Posterior vena cava (tissue), 2 donors: ENCODE measurements around the gene HSDL2. TPM values are rescaled to one million over a fixed set of nuclear protein-coding genes. Genes with fewer than 3 reads are reported as not detected.
"Not testable (repeated sequence)": the region's sequence is repeated elsewhere in the genome, so short reads cannot be mapped to it uniquely, and the experiment has no call there.

ENCODE experiments used
- DNase-seq: peaks from one replicate; pipeline ENCODE4 v3.0.0-alpha.2; 2020; ENCODE audit warnings: low spot score
- intact Hi-C, 2 donors: fragments of 100-400 bp; cut with DNase I; formaldehyde crosslinking; loops; one replicate each; pipeline versions ENCODE4 v1.14.1 to v1.14.2; 2022 to 2023
- total RNA-seq, 2 donors: library from RNA; stranded (reverse); fragmentation: NEBNext Ultra II Directional; extraction: Animal tissue kit (Norgen Biotek cat#: 25700); gene quantifications; one replicate each; pipeline ENCODE4 v1.2.1, GENCODE V29; 2021
- donor health status: DM: yes; HTN: yes; CAD: no.
- donor health status: DM: yes; HTN: yes; CAD: no.

The HSDL2 gene
- total RNA-seq, 2 donors from 2014 or later: 34.8 to 46.2 TPM

DNA sequence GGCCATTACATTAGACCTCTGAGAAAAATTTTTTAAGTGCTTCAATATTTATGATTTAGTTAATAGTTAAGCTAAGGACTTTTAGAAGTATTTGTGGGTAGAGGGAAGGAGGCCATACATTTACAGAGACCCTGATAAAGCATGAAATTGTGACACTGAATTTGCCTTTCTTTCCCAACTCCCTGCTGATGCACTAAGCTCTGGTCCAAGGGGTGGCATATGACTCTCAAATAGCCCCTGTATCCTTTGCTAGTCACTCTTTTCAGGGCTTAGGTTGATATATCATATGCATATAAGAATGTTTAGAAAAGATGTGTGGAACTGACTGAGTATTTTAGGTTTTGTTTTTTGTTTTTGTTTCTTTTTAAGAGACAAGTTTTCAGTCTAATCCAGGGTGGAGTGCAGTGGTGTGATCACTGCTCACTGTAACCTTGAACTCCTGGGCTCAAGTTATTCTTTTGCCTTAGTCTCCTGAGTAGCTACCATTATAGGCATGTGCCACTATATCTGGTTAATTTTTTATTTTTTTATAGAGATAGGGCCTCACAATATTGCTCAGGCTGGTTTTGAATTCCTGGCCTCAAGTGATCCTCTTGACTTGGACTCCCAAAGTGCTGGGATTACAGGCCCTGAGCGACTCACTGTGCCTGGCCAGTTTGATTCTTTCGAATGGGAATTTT, 127.2 kb downstream of the HSDL2 start:
- DNase-seq: no peak
- intact Hi-C loops: no loop called here

DNA sequence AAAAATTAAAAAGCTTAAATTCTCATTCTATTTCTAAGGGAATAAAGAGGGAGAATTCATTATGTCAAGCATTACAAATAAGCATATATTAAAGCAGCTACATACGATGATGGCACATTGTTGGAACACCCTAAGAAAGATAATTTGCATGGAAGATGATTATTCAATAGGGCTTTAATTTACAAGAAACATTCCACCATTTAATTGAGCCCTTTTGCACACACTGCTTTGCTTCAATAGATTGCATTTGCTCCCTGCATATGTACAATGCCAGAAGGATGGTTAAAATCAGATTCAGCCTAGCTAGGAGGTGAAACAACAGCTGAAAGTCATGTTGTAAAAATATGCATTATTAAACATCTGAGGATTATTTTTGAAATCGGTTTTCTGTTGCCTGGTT, 128.5 kb downstream of the HSDL2 start:
- DNase-seq: no peak
- intact Hi-C loops: no loop called here

DNA sequence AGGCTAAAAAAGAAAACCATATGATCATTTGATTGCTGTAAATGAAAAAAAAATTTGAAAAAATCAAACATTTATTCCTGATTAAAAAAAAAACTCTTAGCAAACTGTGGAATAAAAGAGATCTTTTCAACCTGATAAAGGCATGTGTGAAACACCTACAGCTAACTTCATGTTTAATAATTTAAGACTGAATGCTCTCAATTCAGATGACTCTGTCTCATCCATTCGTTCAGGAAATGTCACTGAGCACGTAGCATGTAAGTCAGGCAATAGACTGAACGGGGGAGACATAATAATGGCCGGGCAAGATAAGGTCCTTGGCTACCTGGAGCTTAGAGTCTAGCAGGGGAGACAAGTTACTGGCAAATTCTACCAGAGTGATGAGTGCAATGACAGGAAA, 132.5 kb downstream of the HSDL2 start:
- intact Hi-C loops, DNase-seq: not testable (repeated sequence)

DNA sequence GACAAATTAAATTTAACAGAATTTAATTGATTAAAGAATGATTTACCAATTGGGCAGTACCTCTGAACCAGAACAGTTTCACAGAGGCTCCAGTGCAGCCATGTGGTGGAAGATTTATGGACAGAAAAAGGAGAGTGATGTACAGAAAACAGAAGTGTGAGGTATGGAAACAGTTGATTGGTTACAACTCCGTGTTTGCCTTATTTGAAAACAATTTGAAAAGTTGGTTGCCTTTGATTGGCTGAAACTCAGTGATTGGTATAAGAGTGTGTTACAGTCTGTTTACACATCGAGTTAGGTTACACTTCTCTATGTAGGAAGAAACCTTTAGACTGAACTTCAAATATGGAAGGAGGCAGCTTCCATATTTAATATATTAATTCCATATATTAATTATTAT, 136.9 kb downstream of the HSDL2 start:
- intact Hi-C loops: no loop called here
- DNase-seq: no peak

DNA sequence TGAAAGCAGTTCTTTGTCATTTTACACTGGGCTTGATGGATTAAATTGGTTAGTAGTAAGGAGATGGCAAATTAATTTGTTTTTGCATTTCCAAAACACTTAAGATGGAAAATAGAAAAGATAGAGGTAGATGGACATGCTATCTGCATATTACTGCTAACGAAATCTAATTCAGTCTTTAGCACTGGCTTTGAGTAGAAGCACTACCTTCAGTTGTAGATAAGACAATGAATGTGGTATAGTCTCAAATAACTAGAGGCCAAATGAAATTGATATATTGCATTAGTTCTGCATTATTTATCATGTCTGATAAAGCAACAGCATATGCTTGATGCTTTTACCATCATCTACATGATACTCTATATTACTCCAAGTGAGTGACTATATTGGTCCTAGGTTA, 140.2 kb downstream of the HSDL2 start:
- DNase-seq: no peak
- intact Hi-C loops: no loop called here

DNA sequence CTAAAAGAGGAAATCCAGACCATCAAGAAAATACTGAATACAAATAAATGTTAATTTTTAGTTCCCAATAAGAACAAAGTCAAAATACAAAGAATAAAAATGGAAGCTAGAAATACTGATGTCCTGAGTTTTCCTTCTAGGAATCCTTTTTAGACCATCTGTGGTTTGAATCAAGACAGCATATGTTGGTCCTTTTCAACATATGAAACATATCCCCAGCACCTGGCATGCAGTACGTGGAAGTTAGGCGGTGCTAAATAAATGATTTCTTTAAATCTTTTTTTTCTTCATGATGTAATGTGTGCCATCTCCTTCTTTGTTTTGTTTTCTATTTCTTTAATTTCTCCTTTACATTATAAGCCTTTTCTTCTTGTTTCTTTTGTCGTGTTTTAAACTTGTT, 140.7 kb downstream of the HSDL2 start:
- no peak for DNase-seq
- intact Hi-C loops: no loop called here

Other genes starting within 250 kb of the HSDL2 start
- 10 to 100 TPM; 15.1 to 19.0 TPM for gene SUSD1, start 204.8 kb upstream of the HSDL2 start, total RNA-seq
- gene PTBP3, start 46.5 kb upstream of the HSDL2 start, total RNA-seq: 10 to 100 TPM; 35.4 to 42.5 TPM
- gene KIAA1958, start 106.7 kb downstream of the HSDL2 start, total RNA-seq: 1 to 10 TPM; 4.5 to 5.8 TPM